GM12873 (cell line): ENCODE results near the gene GLYR1.

ENCODE experiments used
- TF ChIP-seq, protein P1 (sequence below): IDR thresholded peaks from 2 replicates; pipeline ENCODE4 v1.5.1; 2012; ENCODE audit warnings: low read depth, mild to moderate bottlenecking, moderate library complexity, low read length, control low read depth; ENCODE audit not compliant: insufficient read depth; ENCODE audit errors: missing control alignments

GLYR1 gene

GRCh38 chr16:4839942-4840341 lies 7.1 kb downstream of the GLYR1 start:
- TF ChIP-seq, protein P1, sequence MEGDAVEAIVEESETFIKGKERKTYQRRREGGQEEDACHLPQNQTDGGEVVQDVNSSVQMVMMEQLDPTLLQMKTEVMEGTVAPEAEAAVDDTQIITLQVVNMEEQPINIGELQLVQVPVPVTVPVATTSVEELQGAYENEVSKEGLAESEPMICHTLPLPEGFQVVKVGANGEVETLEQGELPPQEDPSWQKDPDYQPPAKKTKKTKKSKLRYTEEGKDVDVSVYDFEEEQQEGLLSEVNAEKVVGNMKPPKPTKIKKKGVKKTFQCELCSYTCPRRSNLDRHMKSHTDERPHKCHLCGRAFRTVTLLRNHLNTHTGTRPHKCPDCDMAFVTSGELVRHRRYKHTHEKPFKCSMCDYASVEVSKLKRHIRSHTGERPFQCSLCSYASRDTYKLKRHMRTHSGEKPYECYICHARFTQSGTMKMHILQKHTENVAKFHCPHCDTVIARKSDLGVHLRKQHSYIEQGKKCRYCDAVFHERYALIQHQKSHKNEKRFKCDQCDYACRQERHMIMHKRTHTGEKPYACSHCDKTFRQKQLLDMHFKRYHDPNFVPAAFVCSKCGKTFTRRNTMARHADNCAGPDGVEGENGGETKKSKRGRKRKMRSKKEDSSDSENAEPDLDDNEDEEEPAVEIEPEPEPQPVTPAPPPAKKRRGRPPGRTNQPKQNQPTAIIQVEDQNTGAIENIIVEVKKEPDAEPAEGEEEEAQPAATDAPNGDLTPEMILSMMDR: peak; percentile 10

DNA sequence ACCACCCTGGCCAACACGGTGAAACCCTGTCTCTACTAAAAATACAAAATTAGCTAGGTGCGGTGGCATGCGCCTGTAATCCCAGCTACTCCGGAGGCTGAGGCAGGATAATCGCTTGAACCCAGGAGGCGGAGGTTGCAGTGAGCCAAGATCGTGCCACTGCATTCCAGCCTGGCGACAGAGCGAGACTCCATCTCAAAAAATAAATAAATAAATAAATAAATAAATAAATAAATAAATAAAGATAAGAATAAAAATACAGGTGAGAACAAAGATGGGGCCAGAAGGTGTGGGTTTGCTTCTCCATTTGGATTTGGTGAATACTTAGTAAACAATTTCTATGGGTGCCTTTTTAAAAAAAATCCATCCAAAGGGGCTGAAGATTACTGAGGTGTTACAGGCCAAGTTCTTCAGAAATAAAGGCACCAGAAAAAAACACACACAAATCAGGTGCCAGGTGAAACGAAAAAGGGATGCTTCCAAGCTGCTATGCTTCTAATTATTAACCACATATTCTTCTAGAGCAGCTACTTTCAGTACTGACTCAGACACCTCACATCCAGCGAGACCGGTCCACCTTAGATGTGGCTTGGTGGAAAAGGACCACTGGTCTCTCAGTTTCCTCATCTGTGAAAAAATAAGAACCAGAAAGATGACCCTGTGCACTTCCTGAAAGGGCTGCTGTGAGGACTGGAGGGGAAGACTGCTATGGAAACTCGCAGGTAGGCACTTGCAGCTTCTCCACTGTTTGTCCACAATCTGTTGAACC lies 9.2 kb downstream of the GLYR1 start:
- TF ChIP-seq, protein P1: no peak

GRCh38 chr16:4836727-4837126 lies 10.4 kb downstream of the GLYR1 start:
- TF ChIP-seq, protein P1: no peak

DNA sequence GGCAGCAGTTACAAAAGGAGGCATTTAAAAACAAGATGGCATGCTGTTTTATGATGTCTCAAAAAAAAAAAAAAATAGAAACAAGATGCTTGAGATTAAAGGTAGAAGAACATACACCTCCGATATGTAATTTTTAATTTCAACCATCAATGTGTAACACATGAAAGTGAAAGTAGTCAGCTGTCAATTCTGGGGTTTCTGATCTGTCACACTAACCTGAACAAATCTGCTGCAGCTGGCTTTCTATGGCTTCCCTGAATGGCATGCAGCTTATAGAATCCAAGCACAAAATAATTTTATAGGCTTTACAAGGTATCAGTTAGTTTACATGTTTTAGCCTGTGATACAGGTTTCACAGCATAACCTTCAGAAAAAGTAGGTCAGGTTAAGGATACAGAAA lies 13.5 kb downstream of the GLYR1 start:
- TF ChIP-seq, protein P1: no peak

GRCh38 chr16:4832698-4833343 lies 14.3 kb downstream of the GLYR1 start:
- TF ChIP-seq, protein P1: no peak

DNA sequence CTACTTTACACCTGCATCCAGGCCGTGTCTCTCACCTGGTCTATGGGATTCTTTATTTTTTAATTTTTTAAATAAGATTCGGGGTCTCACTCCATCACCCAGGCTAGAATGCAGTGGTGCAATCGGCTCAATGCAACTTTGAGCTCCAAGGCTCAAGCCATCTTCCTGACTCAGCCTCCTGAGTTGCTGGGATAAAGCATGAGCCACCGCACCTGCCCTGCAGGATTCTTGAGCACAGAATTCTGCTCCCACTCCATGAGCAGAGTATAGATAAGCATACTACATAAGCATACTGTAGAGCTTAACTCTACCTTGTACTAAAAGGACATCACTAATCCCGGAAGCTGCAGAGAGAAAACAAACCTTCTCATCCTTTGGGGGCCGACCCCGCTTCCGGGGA lies 15.5 kb downstream of the GLYR1 start:
- TF ChIP-seq, protein P1: no peak

DNA sequence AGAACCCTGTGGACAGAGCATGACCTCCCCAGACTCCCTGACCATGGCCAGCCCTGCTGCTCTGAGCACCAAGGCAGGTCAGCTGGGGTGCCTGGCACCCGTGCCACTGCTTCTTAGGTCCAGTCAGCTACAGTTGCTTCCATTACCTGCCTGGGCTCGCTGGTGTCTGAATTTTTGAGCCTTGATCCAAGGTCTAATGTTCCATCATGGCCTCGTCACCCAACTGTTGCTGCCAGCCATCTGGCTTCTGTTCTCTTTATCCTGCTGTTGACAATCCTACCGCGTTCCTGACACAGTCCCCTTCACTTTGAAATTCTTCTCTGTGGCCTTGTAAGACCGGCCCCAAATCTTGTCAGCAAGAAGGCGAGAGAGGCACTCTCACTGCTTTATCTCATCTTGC lies 16.7 kb downstream of the GLYR1 start:
- TF ChIP-seq, protein P1: no peak
